GM23248 (cell line): ENCODE measurements around the gene FAM234B. TPM values are rescaled to one million over a fixed set of nuclear protein-coding genes. Genes with fewer than 3 reads are reported as not detected.

Source experiments
- DNase-seq: peaks from one replicate; pipeline ENCODE4 v3.0.0-alpha.2; 2015
- H2AFZ ChIP-seq: fragments of 200-600 bp; sonication (generic); 2 replicates; pipeline ENCODE4 v1.6.1; 2016; ENCODE audit warnings: antibody characterized with exemption
- H3F3A ChIP-seq: fragments of 200-600 bp; sonication (generic); 2 replicates; pipeline ENCODE4 v1.6.1; 2016; ENCODE audit warnings: mild to moderate bottlenecking, antibody characterized with exemption, mixed run types; ENCODE audit not compliant: insufficient read depth
- H3K27ac ChIP-seq: fragments of 200-600 bp; sonication (generic); 2 replicates; pipeline ENCODE4 v1.5.1; 2016; ENCODE audit warnings: mild to moderate bottlenecking
- H3K27me3 ChIP-seq: fragments of 200-600 bp; sonication (generic); replicated peaks from 2 replicates; pipeline ENCODE4 v1.6.1; 2016; ENCODE audit warnings: mild to moderate bottlenecking; ENCODE audit not compliant: insufficient read depth
- H3K36me3 ChIP-seq: fragments of 200-600 bp; sonication (generic); 2 replicates; pipeline ENCODE4 v1.6.1; 2016; ENCODE audit warnings: low read depth, mild to moderate bottlenecking
- H3K4me1 ChIP-seq: fragments of 200-600 bp; sonication (generic); 2 replicates; pipeline ENCODE4 v1.6.1; 2016; ENCODE audit warnings: mild to moderate bottlenecking; ENCODE audit not compliant: insufficient read depth
- H3K4me2 ChIP-seq: fragments of 200-600 bp; sonication (generic); one replicate; pipeline ENCODE4 v1.6.1; 2016; ENCODE audit warnings: mild to moderate bottlenecking; ENCODE audit not compliant: unreplicated experiment
- H3K4me3 ChIP-seq: fragments of 200-600 bp; sonication (generic); 2 replicates; pipeline ENCODE4 v1.5.1; 2016; ENCODE audit warnings: mild to moderate bottlenecking
- H3K79me2 ChIP-seq: fragments of 200-600 bp; sonication (generic); 2 replicates; pipeline ENCODE4 v1.6.1; 2016; ENCODE audit warnings: mild to moderate bottlenecking; ENCODE audit not compliant: insufficient read depth
- H3K9ac ChIP-seq: fragments of 200-600 bp; sonication (generic); 2 replicates; pipeline ENCODE4 v1.6.1; 2016; ENCODE audit warnings: mild to moderate bottlenecking
- H3K9me2 ChIP-seq: fragments of 200-600 bp; sonication (generic); 2 replicates; pipeline ENCODE4 v1.6.1; 2016; ENCODE audit warnings: mixed run types, mild to moderate bottlenecking, moderate library complexity; ENCODE audit not compliant: insufficient read depth
- H3K9me3 ChIP-seq: fragments of 200-600 bp; sonication (generic); one replicate; pipeline ENCODE4 v1.6.1; 2017; ENCODE audit warnings: low read depth
- H4K20me1 ChIP-seq: fragments of 200-600 bp; sonication (generic); 2 replicates; pipeline ENCODE4 v1.6.0; 2016; ENCODE audit not compliant: insufficient read depth
- EZH2 ChIP-seq: fragments of 200-600 bp; sonication (generic); IDR thresholded peaks from 2 replicates; pipeline ENCODE4 v1.6.1; 2018; ENCODE audit warnings: antibody characterized with exemption, mild to moderate bottlenecking; ENCODE audit not compliant: insufficient read depth, poor library complexity, severe bottlenecking
- EZH2phosphoT487 ChIP-seq: fragments of 200-600 bp; sonication (generic); IDR thresholded peaks from 2 replicates; pipeline ENCODE4 v1.6.1; 2018; ENCODE audit warnings: antibody characterized with exemption, moderate library complexity, mild to moderate bottlenecking, low read depth; ENCODE audit not compliant: insufficient read depth
- WGBS, 2 experiments: methylation state at CpG; one replicate each; pipeline ENCODE4 v1.1.6; 2015 to 2017; ENCODE audit warnings: low lambda C conversion rate in 2 of 2, low coverage in 1 of 2; ENCODE audit errors: missing lambda C conversion rate in 2 of 2; 5-methylcytosine and 5-hydroxymethylcytosine counted together
- in situ Hi-C: fragments of 300-500 bp; cut with MboI; formaldehyde crosslinking; loops from 2 replicates; pipeline ENCODE4 v1.15.0; 2020
- polyA plus RNA-seq: library from polyadenylated mRNA; unstranded; fragments of >200 nt; fragmentation: Nextera tagmentation; extraction: Ambion mirVana; gene quantifications from 2 replicates; pipeline ENCODE4 v1.2.1, GENCODE V29; 2016
- total RNA-seq: library from RNA; depleted of rRNA; stranded (reverse); fragments of >200 nt; shearing (Covaris generic); gene quantifications from 2 replicates; pipeline ENCODE4 v1.2.3, GENCODE V29; 2014

The FAM234B gene
- total and polyA plus RNA-seq, 2 experiments from 2014 or later = 5.0 to 5.1 TPM

DNA sequence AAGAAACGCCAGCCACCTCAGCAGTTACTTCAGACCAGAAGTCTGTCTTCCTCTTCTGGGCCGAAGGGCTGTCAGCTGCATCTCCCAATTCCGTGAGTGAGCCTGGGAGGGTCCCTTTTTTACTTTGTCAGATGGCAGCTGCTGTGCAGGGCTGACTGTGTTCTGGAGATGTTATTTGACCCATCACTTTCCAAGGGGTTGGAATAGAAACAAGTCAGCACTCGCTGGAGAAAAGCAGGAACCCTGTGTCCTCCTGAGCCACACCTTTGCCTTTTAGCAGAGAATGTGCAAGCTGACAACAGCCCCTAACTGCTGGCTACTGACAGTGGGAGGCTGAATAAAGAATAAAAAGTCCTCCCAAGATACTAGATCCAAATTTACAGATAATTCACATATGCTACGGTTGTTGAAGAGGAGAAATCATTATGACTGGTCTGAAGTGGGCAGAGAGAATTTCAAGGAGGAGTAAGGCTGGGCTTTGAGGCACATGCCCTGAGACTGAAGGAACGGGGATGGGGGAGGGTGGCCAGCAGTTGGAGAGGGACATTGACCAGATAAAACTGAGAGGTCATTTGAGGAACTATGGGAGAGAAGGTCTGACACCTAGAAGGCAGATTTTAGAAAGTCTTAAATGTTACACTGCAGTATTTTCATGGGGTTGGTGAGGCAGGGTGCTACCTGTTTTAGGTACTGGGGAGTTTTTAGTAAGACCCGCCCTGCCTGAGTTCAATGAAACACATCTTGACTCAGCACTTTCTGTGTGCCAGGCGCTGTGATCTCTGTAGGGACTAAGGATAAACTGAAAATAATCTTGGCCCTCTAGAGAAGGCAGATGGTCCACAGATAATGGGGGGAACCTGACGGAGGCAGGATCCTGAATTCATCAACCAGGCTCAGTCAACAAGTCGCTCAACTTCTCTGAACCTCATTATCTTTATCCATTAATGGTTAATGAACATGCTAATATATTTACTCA, 27.4 kb downstream of the FAM234B start:
- in situ Hi-C loops = no loop called here

DNA sequence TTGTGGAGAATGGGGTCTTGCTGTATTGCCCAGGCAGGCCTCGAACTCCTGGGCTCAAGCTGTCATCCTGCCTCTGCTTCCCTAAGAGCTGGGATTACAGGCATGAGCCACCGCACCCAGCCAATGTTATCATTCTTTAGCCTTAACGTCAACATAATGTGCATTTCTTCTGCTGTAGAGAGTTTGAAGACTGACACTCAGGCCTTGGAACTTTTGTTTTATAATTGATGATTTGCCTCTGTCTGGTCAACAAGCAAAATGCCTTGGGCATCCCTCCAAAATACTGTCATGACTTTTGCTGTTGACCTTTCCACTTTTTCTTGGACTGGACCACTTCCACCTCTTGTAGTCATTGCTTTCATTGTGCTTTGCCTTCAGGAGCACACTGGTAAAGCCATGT, 29.0 kb downstream of the FAM234B start:
- no peak overlapping the region for H3K27ac ChIP-seq
- no peak for DNase-seq
- H2AFZ ChIP-seq = no peak overlapping the region
- no peak overlapping the region for H3K4me2 ChIP-seq
- no peaks in the 10 kb centered on the region for H3K9me3 ChIP-seq
- no peaks in the 10 kb centered on the region for H3K79me2 ChIP-seq
- in situ Hi-C loops = no loop called here
- H3K9ac ChIP-seq = no peak overlapping the region
- H3K27me3 ChIP-seq = no peaks in the 10 kb centered on the region
- 94% methylated on average over 3 of the region's 3 CpGs for WGBS, 2 experiments
- no peak overlapping the region for H3K4me3 ChIP-seq
- H4K20me1 ChIP-seq = no peaks in the 10 kb centered on the region
- peaks cover 18% of the 10 kb centered on the region for H3K4me1 ChIP-seq
- H3K36me3 ChIP-seq = peaks cover 2% of the 10 kb centered on the region; the same call in 1 of the 2 replicates
- TF ChIP-seq EZH2 (no peak), EZH2phosphoT487 (no peak)
- H3K9me2 ChIP-seq = no peaks in the 10 kb centered on the region
- peaks cover 8% of the 10 kb centered on the region for H3F3A ChIP-seq

More for the DNA sequence above, 27.4 kb downstream of the FAM234B start:
- Histone ChIP-seq H3K9ac (no peak overlapping the region), H2AFZ (no peak overlapping the region), H3K4me2 (no peak overlapping the region), H3K9me3 (no peaks in the 10 kb centered on the region), H4K20me1 (no peaks in the 10 kb centered on the region), H3K4me3 (no peak overlapping the region), H3K36me3 (peaks cover 5% of the 10 kb centered on the region; the same call in 1 of the 2 replicates), H3F3A (peaks cover 8% of the 10 kb centered on the region), H3K27ac (no peak overlapping the region), H3K4me1 (peaks cover 18% of the 10 kb centered on the region), H3K79me2 (no peaks in the 10 kb centered on the region), H3K9me2 (no peaks in the 10 kb centered on the region), H3K27me3 (no peaks in the 10 kb centered on the region)
- WGBS, 2 experiments = 72 to 75% methylated on average over 10 of the region's 10 CpGs
- no peak for DNase-seq
- TF ChIP-seq EZH2 (no peak), EZH2phosphoT487 (no peak)

DNA sequence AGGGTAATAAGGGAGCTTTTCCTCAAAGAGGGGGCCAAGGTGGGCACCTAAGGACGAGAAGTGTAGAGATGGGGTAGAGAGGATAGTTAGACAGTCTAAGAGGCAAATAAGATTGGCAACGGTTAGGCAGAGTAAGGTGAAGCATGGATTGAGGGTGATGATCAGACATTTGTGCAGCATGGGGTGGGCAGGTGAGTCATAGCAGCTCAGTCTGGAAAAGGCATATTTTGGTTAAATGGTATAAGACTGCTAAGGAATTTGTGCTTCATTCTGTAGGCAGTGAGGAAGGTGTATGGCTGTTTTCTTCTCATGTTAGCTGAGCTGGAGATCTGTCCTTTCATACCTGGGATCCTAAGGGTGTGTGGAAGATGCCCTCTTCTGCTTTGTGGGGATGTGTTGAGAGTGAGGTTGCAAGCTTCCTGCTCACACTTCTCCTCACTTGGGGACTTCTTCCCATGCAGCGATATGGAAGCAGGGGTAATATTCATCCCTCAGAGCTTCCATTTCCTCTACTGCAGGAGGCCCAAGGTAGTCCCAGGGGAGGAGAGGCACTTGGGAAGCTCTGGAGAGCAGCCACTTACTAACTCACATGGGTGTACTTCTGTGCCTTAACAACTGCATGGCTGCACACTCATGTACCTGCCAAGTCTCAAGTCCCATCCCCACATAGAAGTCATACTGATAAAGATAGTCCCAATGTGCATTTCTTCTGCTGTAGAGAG, 30.4 kb downstream of the FAM234B start:
- no peaks in the 10 kb centered on the region for H3K9me2 ChIP-seq
- no peaks in the 10 kb centered on the region for H3K27me3 ChIP-seq
- WGBS, 2 experiments = 59 to 61% methylated on average over 3 of the region's 3 CpGs
- H3F3A ChIP-seq = peaks cover 8% of the 10 kb centered on the region
- H3K27ac ChIP-seq = no peak overlapping the region
- H4K20me1 ChIP-seq = no peaks in the 10 kb centered on the region
- no peak for TF ChIP-seq EZH2phosphoT487
- no peak for TF ChIP-seq EZH2
- H3K4me3 ChIP-seq = no peak overlapping the region
- peaks cover 18% of the 10 kb centered on the region for H3K4me1 ChIP-seq
- no peaks in the 10 kb centered on the region; the same call in 1 of the 2 replicates for H3K36me3 ChIP-seq
- peak; percentile 53 for DNase-seq
- H3K9me3 ChIP-seq = no peaks in the 10 kb centered on the region
- in situ Hi-C loops = no loop called here
- H2AFZ ChIP-seq = no peak overlapping the region
- H3K9ac ChIP-seq = no peak overlapping the region
- no peak overlapping the region for H3K4me2 ChIP-seq
- no peaks in the 10 kb centered on the region for H3K79me2 ChIP-seq

DNA sequence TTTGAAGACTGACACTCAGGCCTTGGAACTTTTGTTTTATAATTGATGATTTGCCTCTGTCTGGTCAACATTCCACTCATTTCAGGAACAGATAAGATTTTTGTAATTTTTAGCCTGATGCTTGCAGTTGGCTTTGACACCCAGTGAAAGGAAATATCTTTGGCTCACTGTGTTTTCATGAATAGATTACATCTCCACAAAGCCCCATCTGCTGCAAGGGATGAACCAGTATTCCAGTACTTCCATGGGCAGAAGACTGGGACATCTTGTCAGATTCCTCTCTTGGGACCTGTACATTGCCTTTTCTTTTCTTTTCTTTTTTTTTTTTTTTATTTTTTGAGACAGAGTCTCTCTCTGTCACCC, 30.9 kb downstream of the FAM234B start:
- H3K79me2 ChIP-seq = no peaks in the 10 kb centered on the region
- in situ Hi-C loops = no loop called here
- no peak overlapping the region for H3K9ac ChIP-seq
- no peaks in the 10 kb centered on the region for H3K9me2 ChIP-seq
- no peaks in the 10 kb centered on the region for H3K27me3 ChIP-seq
- no peak for TF ChIP-seq EZH2phosphoT487
- TF ChIP-seq EZH2 = no peak
- H3K4me1 ChIP-seq = peaks cover 18% of the 10 kb centered on the region
- H3K9me3 ChIP-seq = no peaks in the 10 kb centered on the region
- peaks cover 8% of the 10 kb centered on the region for H3F3A ChIP-seq
- peak; percentile 3 for DNase-seq
- no peak overlapping the region for H2AFZ ChIP-seq
- H3K36me3 ChIP-seq = no peaks in the 10 kb centered on the region; the same call in 1 of the 2 replicates
- H3K27ac ChIP-seq = no peak overlapping the region
- no peaks in the 10 kb centered on the region for H4K20me1 ChIP-seq
- H3K4me2 ChIP-seq = no peak overlapping the region
- H3K4me3 ChIP-seq = no peak overlapping the region
